T-helper 2 cell treated with Interferon-gamma antibody and Interleukin-4, amounts not matched to agents 100 ng/mL and 5 ng/mL, for 36 hours (primary cell): ENCODE data around the gene PRM2. TPM values are rescaled to one million over a fixed set of nuclear protein-coding genes. Genes with fewer than 3 reads are reported as not detected.

Experiments used
- intact Hi-C: fragments of 100-400 bp; cut with micrococcal nuclease; formaldehyde crosslinking; loops from one replicate; pipeline ENCODE4 v1.15.1; 2023
- total RNA-seq: library from RNA; stranded (reverse); gene quantifications from 2 replicates; pipeline ENCODE4 v1.2.3, GENCODE V29; 2022

Gene PRM2
- total RNA-seq, 1 donor from 2014 or later, result not detected

DNA sequence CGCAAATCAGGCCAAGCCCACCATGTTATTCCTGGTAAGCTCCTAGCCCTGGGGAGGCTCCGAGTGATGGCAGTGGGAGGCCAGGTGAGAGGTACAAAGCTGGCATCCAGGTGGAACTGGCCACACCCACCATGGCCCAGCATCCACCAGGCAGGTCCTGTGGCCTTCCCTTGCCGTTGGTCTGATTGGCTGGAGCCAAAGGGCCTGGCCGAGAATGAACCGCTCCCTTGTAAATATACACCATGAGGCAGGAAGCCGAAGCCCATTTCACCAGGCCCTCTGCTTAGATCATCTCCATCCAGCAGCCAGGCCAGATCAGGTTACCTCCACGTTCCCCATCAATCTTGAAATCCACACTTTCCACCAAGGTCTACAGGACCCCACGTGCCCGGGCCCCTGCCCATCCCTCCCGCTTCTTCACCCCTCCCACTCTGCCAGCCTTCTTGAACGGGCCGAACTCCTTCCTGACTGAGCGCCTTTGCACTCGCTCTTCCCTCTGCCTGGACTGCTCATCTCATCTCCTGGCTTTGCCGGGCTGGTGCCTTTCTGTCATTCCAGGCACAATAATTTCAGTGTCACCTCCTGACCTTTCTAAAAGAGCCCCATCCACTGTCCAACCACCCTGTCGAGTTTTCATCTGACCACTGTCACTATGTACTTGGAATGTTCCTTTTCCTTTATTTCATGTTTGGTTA is 26.0 kb downstream of the PRM2 start:
- intact Hi-C loops, result no loop called here

DNA sequence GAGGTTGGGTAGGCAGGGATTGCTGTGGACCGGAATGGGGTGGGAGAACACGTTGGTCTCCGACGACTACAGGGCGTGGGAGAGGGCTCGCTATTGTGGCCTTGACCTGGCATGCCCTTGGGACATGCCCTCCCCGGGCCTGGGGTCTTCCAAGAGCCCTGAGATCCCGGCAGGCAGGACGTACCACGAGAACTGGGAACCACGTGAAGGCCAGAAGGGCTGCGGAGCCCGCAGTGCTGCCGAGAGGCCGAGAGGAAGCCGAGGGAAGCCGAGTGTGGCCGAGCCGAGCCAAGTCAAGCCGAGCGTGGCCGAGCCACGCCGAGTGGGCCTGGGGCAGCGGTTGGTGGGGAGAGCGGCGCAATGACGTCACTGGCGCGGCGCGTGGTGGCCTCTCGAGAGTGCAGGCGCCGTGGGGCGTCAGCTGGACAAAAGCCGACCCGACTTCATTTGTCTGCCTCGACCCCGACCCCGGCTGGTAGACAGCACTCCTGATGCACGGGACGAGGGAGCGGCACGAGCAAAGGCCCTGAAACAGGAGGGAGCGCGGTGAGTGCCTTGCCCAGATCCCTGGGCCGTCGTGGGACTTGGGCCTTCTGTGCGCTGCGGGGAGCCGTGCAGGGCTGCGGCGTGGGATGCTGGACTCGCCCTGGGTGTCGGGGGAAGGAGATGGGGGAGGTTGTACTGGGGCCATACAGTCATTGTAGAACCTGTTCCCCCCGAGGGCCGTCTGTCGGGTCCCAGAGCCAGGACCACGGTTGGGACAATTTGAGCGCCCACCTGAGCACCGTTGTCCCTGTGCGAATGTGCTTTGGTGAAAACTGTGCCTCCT is 26.8 kb downstream of the PRM2 start:
- intact Hi-C loops, result no loop called here

DNA sequence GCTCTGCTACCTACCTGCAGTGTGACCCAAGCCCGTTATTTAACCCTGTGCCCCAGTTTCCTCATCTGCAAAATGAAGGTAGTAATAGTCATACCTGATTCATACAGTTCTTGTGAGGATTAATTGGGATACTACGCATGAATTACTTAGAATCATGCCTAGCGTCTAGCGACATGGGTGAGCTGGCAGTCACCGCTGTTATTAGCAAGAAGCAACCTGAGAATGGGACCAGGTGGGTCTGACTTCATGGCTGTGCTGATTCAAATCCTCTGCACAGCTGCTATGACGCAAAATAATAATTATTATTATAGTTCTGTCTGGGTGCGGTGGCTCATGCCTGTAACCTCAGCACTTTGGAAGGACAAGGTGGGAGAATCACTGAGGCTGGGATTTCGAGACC is 28.1 kb downstream of the PRM2 start:
- intact Hi-C loops, result no loop called here

GRCh38 chr16:11245988-11246387 is 30.3 kb downstream of the PRM2 start:
- intact Hi-C loops, result no loop called here

DNA sequence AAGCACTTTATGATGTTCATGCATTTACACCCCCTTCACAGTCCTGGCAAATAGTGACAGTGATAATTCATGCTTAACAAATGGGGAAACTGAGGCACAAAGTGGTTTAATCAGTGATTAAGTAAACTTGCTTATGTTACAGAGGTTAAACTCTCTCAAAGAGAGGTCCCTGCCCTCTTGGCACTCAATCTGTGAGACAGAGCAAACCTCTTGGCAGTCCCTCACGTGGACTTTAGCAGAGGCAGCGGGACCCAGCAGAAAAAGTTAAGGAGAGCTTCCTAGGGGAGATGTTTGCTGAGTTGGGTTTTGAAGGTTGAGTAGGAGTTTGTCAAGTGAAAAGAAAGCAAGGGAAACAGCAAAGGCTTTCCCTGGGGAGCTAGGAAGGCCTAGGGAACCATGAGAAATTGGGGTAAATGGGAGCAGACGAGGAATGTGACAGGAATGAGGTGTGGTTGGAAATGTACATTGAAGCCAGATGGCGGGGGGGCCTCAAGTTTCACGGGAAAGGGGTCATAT is 31.0 kb downstream of the PRM2 start:
- intact Hi-C loops, result no loop called here

DNA sequence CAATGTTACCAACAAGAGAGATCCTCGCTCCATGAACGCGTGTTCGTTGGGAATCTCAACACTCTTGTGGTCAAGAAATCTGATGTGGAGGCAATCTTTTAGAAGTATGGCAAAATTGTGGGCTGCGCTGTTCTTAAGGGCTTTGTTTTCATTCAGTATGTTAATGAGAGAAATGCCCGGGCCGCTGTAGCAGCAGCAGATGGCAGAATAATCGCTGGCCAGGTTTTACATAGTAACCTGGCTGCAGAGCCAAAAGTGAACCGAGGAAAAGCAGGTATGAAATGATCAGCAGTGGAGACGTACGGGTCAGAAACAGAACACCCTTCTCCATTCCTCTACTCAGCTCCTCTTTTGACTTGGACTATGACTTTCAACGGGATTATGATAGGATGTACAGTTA is 33.6 kb downstream of the PRM2 start:
- intact Hi-C loops, result no loop called here

DNA sequence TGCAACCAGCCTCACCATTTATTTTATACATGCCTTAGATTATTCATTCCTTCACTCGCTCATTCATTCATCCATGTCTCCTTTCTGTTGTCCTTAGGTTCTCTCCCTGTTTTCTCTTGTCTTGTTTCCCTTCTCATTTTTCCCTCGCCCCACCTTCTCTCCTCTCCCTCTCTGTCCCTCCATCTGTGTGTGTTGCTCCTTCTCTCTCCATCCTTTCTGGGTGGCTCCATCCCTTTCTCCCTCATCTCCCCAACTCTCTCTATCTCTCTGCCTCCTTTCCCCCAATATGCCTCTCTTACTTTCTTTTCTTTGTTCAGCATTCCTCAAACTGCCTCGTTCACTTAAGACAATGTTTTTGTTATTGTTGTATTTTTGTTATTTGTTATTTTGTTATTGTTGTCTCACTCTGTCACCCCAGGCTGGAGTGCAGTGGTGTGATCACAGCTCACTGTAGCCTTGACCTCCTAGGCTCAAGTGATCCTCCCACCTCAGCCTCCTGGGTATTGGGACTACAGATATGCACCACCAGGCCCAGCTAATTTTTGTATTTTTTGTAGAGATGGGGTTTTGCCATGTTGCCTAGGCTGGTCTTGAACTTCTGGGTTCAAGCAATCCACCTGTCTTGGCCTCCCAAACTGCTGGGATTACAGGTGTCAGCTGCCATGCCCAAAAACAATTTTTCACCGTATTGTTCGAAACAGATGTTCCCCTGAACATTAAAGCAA is 34.6 kb downstream of the PRM2 start:
- intact Hi-C loops, result no loop called here

GRCh38 chr16:11240636-11241473 is 35.4 kb downstream of the PRM2 start:
- intact Hi-C loops, result no loop called here

DNA sequence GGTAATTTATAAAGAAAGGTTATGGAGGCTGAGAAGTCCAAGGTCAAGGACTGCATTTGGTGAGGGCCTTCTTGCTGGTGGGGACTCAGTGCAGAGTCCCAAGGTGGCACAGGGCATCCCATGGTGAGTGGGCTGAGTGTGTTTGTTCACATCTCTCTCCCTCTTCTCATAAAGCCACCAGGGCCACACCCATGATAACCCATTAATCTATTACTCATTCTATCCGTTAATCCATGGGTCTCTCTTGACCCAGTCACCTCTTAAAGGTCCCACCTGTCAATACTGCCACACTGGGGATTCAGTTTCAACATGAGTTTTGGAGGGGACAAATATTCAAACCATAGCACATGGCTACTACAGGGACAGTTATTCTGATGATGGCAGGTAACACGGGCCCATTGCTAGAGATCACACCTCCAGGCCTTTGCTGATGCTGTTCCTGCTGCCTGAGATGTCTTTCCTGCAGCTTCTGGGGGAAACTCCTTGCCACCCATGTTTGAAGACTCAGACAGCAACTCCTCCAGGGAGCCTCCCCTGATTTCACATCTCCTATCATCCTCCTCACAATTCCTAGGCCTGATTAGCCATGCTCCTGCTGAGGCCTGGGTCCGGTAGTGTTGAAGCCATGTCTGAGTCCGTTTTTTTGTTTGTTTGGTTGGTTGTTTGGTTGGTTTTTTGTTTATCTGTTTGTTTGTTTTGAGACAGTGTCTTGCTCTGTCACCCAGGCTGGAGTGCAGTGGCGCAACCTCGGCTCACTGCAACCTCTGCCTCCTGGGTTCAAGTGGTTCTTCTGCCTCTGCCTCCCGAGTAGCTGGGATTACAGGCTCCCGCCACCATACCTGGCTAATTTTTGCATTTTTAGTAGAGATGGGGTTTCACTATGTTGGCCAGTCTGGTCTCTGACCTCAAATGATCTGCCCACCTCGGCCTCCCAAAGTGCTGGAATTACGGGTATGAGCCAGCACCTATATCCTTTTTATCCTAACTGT is 36.3 kb downstream of the PRM2 start:
- intact Hi-C loops, result no loop called here

DNA sequence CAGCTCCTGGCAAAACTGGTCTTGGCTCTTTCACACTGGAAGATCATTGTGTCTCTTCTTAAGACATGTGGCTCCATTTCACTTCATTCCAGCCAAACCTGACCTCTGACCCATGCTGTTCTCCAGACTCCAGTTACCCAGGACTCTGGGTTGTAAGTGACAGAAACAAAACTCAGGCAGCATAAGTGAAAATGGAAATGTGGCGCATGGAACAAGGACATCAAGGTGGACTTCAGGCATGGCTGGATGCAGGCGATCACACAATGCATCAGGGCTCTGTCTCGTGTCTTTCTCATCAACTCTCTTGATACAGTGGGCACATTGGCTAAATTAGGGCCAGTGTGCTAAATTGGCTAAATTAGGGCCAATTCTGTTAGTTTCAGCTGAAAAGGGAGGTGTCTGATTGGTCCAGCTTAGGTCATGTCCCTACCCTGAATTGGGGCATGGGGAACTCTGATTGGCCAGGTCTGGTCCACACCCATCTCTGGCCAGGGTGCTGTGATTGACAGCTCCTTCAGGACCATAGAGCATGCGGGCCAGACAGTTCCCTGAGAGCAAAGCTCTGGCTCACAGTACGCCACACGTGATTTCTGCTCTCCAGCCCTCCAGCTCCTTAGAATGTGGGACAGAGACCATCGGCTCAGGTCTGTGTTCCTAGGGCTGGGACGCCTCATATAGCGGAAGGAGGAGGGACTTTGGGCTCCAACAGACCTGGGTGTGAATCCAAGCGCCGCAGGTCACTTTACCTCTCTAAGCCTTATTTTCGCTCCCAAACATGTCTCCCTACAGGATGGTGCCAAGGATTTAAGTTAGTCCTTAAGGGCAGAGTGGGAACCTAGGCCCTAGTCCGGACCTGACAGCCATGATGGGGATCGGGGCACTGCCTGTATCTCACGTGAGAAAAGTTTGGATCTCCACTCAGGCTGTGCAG is 37.7 kb downstream of the PRM2 start:
- intact Hi-C loops, result no loop called here

GRCh38 chr16:11236461-11237254 is 39.6 kb downstream of the PRM2 start:
- intact Hi-C loops, result no loop called here

- intact Hi-C loops, result no loop called here
Measured at GRCh38 chr16:11235703-11235991, 40.6 kb downstream of the PRM2 start.

DNA sequence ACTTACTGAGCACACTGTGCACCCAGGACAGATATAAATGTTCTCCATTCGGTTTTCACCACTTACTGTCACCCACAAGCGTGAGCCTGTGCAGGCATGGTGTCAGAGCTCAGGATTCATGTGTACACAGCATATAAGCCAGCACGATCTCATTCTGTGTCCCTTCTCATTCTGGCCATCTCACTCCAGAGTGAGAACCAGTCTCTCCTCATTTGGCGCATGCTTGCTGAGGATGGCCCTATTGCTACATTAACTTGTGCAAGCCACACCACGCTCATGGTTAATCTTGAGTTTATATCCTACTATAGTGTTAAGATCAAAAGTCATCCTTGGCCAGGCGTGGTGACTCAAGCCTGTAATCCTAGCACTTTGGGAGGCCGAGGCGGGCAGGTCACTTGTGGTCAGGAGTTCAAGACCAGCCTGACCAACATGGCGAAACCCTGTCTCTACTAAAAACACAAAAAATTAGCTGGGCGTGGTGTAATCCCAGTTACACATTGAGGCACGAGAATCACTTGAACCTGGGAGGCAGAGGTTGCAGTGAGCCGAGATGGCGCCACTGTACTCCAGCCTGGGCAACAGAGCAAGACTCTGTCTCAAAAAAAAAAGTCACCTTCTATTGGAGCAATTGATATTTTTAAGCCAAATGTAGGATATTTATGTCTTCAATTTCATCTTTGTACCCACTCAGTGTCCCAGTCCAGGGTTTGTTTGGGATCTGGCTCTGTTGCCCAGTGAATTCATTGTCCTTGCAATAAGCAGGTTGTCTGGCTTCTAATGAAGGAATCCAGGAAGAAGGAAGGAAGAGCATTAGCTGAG is 41.2 kb downstream of the PRM2 start:
- intact Hi-C loops, result loop anchor here (5.0 kb wide), 1 partner anchor 43 kb away; no protein-coding TSS in a partner anchor

- intact Hi-C loops, result loop anchor here (1.0 to 5.0 kb wide), 6 partner anchors 9 to 261 kb away; no protein-coding TSS in a partner anchor
Measured at GRCh38 chr16:11233727-11234376, 42.4 kb downstream of the PRM2 start.

DNA sequence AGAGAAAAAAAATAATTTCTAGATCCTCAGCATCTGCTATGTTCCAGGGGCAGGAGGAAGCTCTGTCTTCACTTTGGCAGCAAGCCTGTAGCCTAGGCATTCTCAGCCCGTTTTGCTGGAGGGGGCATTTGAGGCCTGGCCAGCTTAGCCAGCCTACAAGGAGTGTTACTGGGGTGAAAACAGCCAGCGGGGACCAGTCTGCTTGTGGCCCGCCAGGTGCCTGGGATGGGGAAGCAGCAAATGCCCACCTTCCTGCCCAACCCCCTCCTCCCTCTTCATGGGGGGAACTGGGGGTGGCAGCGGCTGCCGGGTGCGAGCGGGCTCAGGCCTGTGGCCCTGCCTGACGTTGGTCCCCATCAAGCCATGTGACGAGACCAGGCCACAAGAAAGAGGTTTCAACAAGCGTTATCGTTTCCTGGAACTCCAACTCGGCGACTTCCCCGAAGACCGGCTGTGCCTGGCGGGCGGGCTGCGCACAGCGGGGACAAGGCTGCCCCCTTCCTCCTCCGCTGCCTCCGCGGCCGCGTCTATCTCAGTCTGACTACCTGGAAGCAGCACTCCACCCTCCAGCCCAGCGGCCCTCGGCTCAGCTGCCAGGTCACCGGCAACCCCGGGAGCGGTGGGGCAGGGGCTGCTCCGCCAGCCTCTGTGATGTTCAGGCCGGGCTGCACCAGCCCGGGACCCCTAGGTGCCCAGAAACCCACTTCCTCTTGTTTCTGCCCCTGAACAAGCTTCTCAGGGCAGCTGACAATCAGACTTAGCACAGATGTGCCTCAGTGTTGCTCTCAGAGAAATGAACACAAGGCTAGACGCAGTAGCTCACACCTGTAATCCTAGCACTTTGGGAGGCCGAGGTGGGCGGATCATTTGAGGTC is 43.2 kb downstream of the PRM2 start:
- intact Hi-C loops, result loop anchor here (1.0 to 5.0 kb wide), 6 partner anchors 8 to 260 kb away; no protein-coding TSS in a partner anchor
